Kidney epithelial cell (primary cell): ENCODE results near the gene INTS14. TPM values are rescaled to one million over a fixed set of nuclear protein-coding genes. Genes with fewer than 3 reads are reported as not detected.

Source experiments
- DNase-seq: peaks from one replicate; pipeline ENCODE4 v3.0.0-alpha.2; 2010; ENCODE audit warnings: low read depth
- H3K27me3 ChIP-seq: 2 replicates; pipeline ENCODE4 v1.6.0; 2011; ENCODE audit warnings: low read length; ENCODE audit not compliant: control insufficient read depth, insufficient read depth
- H3K36me3 ChIP-seq: 2 replicates; pipeline ENCODE4 v1.5.1; 2011; ENCODE audit warnings: low read length; ENCODE audit not compliant: control insufficient read depth, insufficient read depth
- H3K4me3 ChIP-seq: 2 replicates; pipeline ENCODE4 v1.5.1; 2011; ENCODE audit warnings: low read depth, mild to moderate bottlenecking, control low read depth, low read length
- CTCF ChIP-seq: IDR thresholded peaks from 2 replicates; pipeline ENCODE4 v1.5.1; 2011; ENCODE audit warnings: mild to moderate bottlenecking, moderate library complexity, low read length, control low read depth, inconsistent platforms; ENCODE audit not compliant: insufficient read depth, poor library complexity, severe bottlenecking
- total RNA-seq: library from RNA; depleted of rRNA; stranded (reverse); fragments of >200 nt; gene quantifications from 2 replicates; pipeline ENCODE4 v1.2.3, GENCODE V29; 2015

Gene INTS14
- total RNA-seq, 1 donor from 2014 or later = 49.3 TPM

GRCh38 chr15:65612949-65613744, 2.2 kb upstream of the INTS14 start:
- Histone ChIP-seq H3K27me3 (no peaks in the 10 kb centered on the region), H3K36me3 (no peaks in the 10 kb centered on the region), H3K4me3 (no peak overlapping the region)
- no peak for TF ChIP-seq CTCF
- no peak for DNase-seq

- H3K27me3 ChIP-seq = no peaks in the 10 kb centered on the region
- no peak for TF ChIP-seq CTCF
- H3K36me3 ChIP-seq = no peaks in the 10 kb centered on the region
- no peak for DNase-seq
- H3K4me3 ChIP-seq = no peak overlapping the region
Measured at GRCh38 chr15:65612616-65612946, 1.6 kb upstream of the INTS14 start.

- H3K27me3 ChIP-seq = no peaks in the 10 kb centered on the region
- no peaks in the 10 kb centered on the region for H3K36me3 ChIP-seq
- no peak for DNase-seq
- peak overlapping the region; percentile 82 for H3K4me3 ChIP-seq
- TF ChIP-seq CTCF = no peak
Measured at GRCh38 chr15:65611888-65612615, 1.1 kb upstream of the INTS14 start.

- H3K27me3 ChIP-seq = no peaks in the 10 kb centered on the region
- TF ChIP-seq CTCF = no peak
- DNase-seq = no peak
- H3K4me3 ChIP-seq = no peak overlapping the region
- no peaks in the 10 kb centered on the region for H3K36me3 ChIP-seq
Measured at GRCh38 chr15:65603559-65603958, 7.4 kb downstream of the INTS14 start.

GRCh38 chr15:65603134-65603533, 7.8 kb downstream of the INTS14 start:
- TF ChIP-seq CTCF = no peak
- no peak overlapping the region for H3K4me3 ChIP-seq
- no peak for DNase-seq
- H3K27me3 ChIP-seq = no peaks in the 10 kb centered on the region
- H3K36me3 ChIP-seq = no peaks in the 10 kb centered on the region
